ENCODE results near the gene VASP. TPM values are rescaled to one million over a fixed set of nuclear protein-coding genes. Genes with fewer than 3 reads are reported as not detected.

VASP gene
- total and polyA plus RNA-seq, 2 of the 13 experiments (the other 11 are each of a cell fraction or from before 2014, with no cell fraction given), result 41.8 to 67.1 TPM

- TF ChIP-seq TBX3 (IDR thresholded peaks at IDR 0.05; ENCODE audit: borderline replicate concordance), result no peak
- TF ChIP-seq RNF2 (conservative IDR thresholded peaks at IDR 0.05; ENCODE audit: low read depth), result no peak
- TF ChIP-seq HIC2 (CRISPR knock-in tag; IDR thresholded peaks at IDR 0.05; ENCODE audit: low read depth), result no peak
- peak; percentile 29 for TF ChIP-seq TBL1XR1 (IDR thresholded peaks at IDR 0.05; ENCODE audit: borderline replicate concordance, low read length, partially characterized antibody)
- TF ChIP-seq ZNF589 (CRISPR knock-in tag; conservative IDR thresholded peaks at IDR 0.05), result no peak
- no peak for TF ChIP-seq PHF20 (CRISPR knock-in tag; IDR thresholded peaks at IDR 0.05)
- TF ChIP-seq ZNF367 (CRISPR knock-in tag; IDR thresholded peaks at IDR 0.05; ENCODE audit: borderline replicate concordance), result no peak
- TF ChIP-seq SPEN (CRISPR knock-in tag; IDR thresholded peaks at IDR 0.05; ENCODE audit: low read depth), result peak; percentile 82
- no peak for TF ChIP-seq ZNF256 (CRISPR knock-in tag; conservative IDR thresholded peaks at IDR 0.05)
- 0 out of 2 replicates have a peak, but pooled peaks have one; percentile 37 for TF ChIP-seq ZNF232 (CRISPR knock-in tag; IDR thresholded peaks at IDR 0.05; ENCODE audit: borderline replicate concordance)
- TF ChIP-seq SP4 (CRISPR knock-in tag; IDR thresholded peaks at IDR 0.05), result peak; percentile 83
- TF ChIP-seq FOSL2 (CRISPR knock-in tag; IDR thresholded peaks at IDR 0.05), result peak; percentile 61
- 0 out of 2 replicates have a peak, but pooled peaks have one; percentile 81 for TF ChIP-seq CAMTA2 (CRISPR knock-in tag; IDR thresholded peaks at IDR 0.05; ENCODE audit: borderline replicate concordance)
- no peak for TF ChIP-seq HMG20A (CRISPR knock-in tag; IDR thresholded peaks at IDR 0.05; ENCODE audit: borderline replicate concordance)
- TF ChIP-seq POLR2A (IDR thresholded peaks at IDR 0.05; ENCODE audit: insufficient read depth in 1 of 2, low read depth in 2 of 2, low read length in 2 of 2), result peak; percentile 64 to 91
- TF ChIP-seq MBNL3 (CRISPR knock-in tag; conservative IDR thresholded peaks at IDR 0.05), result no peak
- peak; percentile 81; the same call in 1 of the 2 replicates for TF ChIP-seq POGZ (CRISPR knock-in tag; IDR thresholded peaks at IDR 0.05)
- peak; percentile 56; the same call in 1 of the 2 replicates for TF ChIP-seq ZMAT3 (CRISPR knock-in tag; conservative IDR thresholded peaks at IDR 0.05)
- peak; percentile 51; the same call in 1 of the 2 replicates for TF ChIP-seq KDM5A (IDR thresholded peaks at IDR 0.05; ENCODE audit: borderline replicate concordance, low read length)
- no peak for TF ChIP-seq ZNF24 (IDR thresholded peaks at IDR 0.05)
- no peak for TF ChIP-seq TCF7L2 (IDR thresholded peaks at IDR 0.05; ENCODE audit: low read depth, low read length)
- TF ChIP-seq GATA4 (IDR thresholded peaks at IDR 0.05; ENCODE audit: borderline replicate concordance, low read depth), result no peak
- TF ChIP-seq HDAC2 (CRISPR knock-in tag; IDR thresholded peaks at IDR 0.05), result peak; percentile 51; the same call in 1 of the 2 replicates
- TF ChIP-seq ZNF382 (CRISPR knock-in tag; IDR thresholded peaks at IDR 0.05; ENCODE audit: borderline replicate concordance), result no peak
- TF ChIP-seq ZFP90 (CRISPR knock-in tag; IDR thresholded peaks at IDR 0.05; ENCODE audit: borderline replicate concordance), result no peak
- TF ChIP-seq ZNF160 (CRISPR knock-in tag; IDR thresholded peaks at IDR 0.05), result no peak
- TF ChIP-seq ZNF737 (CRISPR knock-in tag; IDR thresholded peaks at IDR 0.05; ENCODE audit: borderline replicate concordance), result no peak
- peak; percentile 93 for TF ChIP-seq TEAD3 (CRISPR knock-in tag; optimal IDR thresholded peaks at IDR 0.05; ENCODE audit: borderline replicate concordance)
- no peak for TF ChIP-seq ZNF446 (CRISPR knock-in tag; IDR thresholded peaks at IDR 0.05)
These were observed 37.9 kb upstream of the VASP start (continued) for GRCh38 chr19:45469132-45469944.
